Keratinocyte (primary cell): ENCODE results near the gene PLPPR1.

Experiments
- CTCF ChIP-seq, 3 experiments: IDR thresholded peaks in 1 of 3; conservative IDR thresholded peaks in 1 of 3; optimal IDR thresholded peaks in 1 of 3; 2 replicates in 2 of 3; 3 replicates in 1 of 3; pipeline versions ENCODE3 to v1.5.1; 2011; ENCODE audit warnings: low read length in 3 of 3, mild to moderate bottlenecking in 3 of 3, moderate library complexity in 2 of 3, control low read depth in 1 of 3, inconsistent platforms in 1 of 3; ENCODE audit not compliant: insufficient read depth in 2 of 3; ENCODE audit errors: extremely low read depth in 1 of 3
- EZH2 ChIP-seq: IDR thresholded peaks from one replicate; pipeline ENCODE4 v1.6.1; 2012; ENCODE audit warnings: inconsistent platforms, mild to moderate bottlenecking, low read length, moderate library complexity

GRCh38 chr9:101097210-101097609 is 68.7 kb downstream of the PLPPR1 start:
- no peak for TF ChIP-seq CTCF (optimal IDR thresholded peaks at IDR 0.05 in 1 of 3, IDR thresholded peaks at IDR 0.05 in 1 of 3, conservative IDR thresholded peaks at IDR 0.05 in 1 of 3; ENCODE audit: extremely low read depth in 1 of 3, insufficient read depth in 2 of 3, low read length in 3 of 3)
- TF ChIP-seq EZH2 = no peak
